ENCODE measurements around the gene MAPT. TPM values are rescaled to one million over a fixed set of nuclear protein-coding genes. Genes with fewer than 3 reads are reported as not detected.

MAPT gene
- total and polyA plus RNA-seq, 4 donors = 0.27 to 3.8 (median 1.8) TPM

DNA sequence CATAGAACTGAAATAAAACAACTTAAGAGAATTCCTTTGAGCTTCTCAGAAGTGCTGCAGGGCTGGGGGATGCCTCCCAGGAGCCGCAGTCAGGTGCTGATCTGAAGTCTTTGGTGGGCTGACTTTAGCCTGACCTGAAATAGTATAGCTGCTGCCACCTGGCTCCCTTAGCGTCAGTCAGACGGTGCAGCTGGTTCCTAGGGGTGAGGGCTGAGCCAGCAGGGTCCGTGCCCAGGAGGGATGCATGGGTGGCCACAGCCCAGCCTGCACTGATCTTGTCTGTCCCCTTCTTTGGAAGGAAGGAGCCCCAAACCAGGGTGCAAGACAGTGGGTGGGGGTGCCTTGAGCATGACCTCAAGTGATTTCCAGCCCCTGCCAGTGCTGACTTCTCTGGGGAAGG lies 11.5 kb downstream of the MAPT start:
- H3K9ac ChIP-seq (ENCODE audit: insufficient read depth in 1 of 2, low read length in 2 of 2) = no peak overlapping the region
- H3K27ac ChIP-seq (ENCODE audit: low read depth in 1 of 2, low read length in 1 of 2) = no peak overlapping the region
- DNase-seq (no peak), ATAC-seq (ENCODE audit: insufficient read depth, low FRiP score) (no peak)
- 43 to 49% methylated on average over 4 of the region's 4 CpGs for WGBS, 2 donors
- H3K36me3 ChIP-seq (ENCODE audit: control insufficient read depth in 4 of 4, insufficient read depth in 4 of 4, low read length in 4 of 4) = no peaks in the 10 kb centered on the region
- H3K4me1 ChIP-seq (ENCODE audit: control insufficient read depth in 5 of 5, insufficient read depth in 5 of 5, low read length in 5 of 5) = peaks cover 0 to 3% (median 0%) of the 10 kb centered on the region in 5 donors
- TF ChIP-seq, protein P1, sequence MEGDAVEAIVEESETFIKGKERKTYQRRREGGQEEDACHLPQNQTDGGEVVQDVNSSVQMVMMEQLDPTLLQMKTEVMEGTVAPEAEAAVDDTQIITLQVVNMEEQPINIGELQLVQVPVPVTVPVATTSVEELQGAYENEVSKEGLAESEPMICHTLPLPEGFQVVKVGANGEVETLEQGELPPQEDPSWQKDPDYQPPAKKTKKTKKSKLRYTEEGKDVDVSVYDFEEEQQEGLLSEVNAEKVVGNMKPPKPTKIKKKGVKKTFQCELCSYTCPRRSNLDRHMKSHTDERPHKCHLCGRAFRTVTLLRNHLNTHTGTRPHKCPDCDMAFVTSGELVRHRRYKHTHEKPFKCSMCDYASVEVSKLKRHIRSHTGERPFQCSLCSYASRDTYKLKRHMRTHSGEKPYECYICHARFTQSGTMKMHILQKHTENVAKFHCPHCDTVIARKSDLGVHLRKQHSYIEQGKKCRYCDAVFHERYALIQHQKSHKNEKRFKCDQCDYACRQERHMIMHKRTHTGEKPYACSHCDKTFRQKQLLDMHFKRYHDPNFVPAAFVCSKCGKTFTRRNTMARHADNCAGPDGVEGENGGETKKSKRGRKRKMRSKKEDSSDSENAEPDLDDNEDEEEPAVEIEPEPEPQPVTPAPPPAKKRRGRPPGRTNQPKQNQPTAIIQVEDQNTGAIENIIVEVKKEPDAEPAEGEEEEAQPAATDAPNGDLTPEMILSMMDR (IDR thresholded peaks at IDR 0.05; ENCODE audit: control extremely low read depth, extremely low read depth) = no peak
- H3K9me3 ChIP-seq (ENCODE audit: control insufficient read depth in 4 of 4, insufficient read depth in 3 of 4, low read length in 3 of 4) = no peaks in the 10 kb centered on the region
- peaks cover 0 to 50% (median 11%) of the 10 kb centered on the region in 3 donors for H3K27me3 ChIP-seq (ENCODE audit: control insufficient read depth in 3 of 3, insufficient read depth in 3 of 3, low read length in 2 of 3)
- H3K4me3 ChIP-seq = no peak overlapping the region

DNA sequence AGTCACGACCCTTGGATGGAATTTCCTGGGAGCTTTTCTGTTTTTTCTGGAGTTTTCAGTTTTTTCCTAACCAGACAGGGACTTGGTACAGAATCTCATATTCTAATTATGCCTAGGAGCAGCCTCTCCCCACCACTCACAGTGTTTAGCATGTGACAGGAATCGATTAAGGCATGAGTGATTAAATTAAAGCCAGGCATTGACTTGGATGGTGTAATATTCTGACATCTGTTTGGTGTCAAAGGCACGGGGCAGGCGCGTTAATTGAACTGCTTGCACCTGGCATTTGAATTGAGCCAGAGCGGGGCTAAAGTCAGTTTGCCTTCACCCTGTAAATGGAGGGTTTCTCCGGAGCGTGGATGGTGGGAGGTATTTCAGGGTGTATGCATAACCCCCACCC lies 11.9 kb downstream of the MAPT start:
- 70 to 79% methylated on average over 8 of the region's 8 CpGs for WGBS, 2 donors
- no peak for DNase-seq
- peaks cover 0 to 3% (median 0%) of the 10 kb centered on the region in 5 donors for H3K4me1 ChIP-seq (ENCODE audit: control insufficient read depth in 5 of 5, insufficient read depth in 5 of 5, low read length in 5 of 5)
- no peak overlapping the region for H3K27ac ChIP-seq (ENCODE audit: low read depth in 1 of 2, low read length in 1 of 2)
- no peaks in the 10 kb centered on the region for H3K36me3 ChIP-seq (ENCODE audit: control insufficient read depth in 4 of 4, insufficient read depth in 4 of 4, low read length in 4 of 4)
- TF ChIP-seq, protein P1 (IDR thresholded peaks at IDR 0.05; ENCODE audit: control extremely low read depth, extremely low read depth) = no peak
- H3K9ac ChIP-seq (ENCODE audit: insufficient read depth in 1 of 2, low read length in 2 of 2) = no peak overlapping the region
- no peak overlapping the region for H3K4me3 ChIP-seq
- H3K27me3 ChIP-seq (ENCODE audit: control insufficient read depth in 3 of 3, insufficient read depth in 3 of 3, low read length in 2 of 3) = peaks cover 0 to 49% (median 11%) of the 10 kb centered on the region in 3 donors
- no peak for ATAC-seq (ENCODE audit: insufficient read depth, low FRiP score)
- no peaks in the 10 kb centered on the region for H3K9me3 ChIP-seq (ENCODE audit: control insufficient read depth in 4 of 4, insufficient read depth in 3 of 4, low read length in 3 of 4)

DNA sequence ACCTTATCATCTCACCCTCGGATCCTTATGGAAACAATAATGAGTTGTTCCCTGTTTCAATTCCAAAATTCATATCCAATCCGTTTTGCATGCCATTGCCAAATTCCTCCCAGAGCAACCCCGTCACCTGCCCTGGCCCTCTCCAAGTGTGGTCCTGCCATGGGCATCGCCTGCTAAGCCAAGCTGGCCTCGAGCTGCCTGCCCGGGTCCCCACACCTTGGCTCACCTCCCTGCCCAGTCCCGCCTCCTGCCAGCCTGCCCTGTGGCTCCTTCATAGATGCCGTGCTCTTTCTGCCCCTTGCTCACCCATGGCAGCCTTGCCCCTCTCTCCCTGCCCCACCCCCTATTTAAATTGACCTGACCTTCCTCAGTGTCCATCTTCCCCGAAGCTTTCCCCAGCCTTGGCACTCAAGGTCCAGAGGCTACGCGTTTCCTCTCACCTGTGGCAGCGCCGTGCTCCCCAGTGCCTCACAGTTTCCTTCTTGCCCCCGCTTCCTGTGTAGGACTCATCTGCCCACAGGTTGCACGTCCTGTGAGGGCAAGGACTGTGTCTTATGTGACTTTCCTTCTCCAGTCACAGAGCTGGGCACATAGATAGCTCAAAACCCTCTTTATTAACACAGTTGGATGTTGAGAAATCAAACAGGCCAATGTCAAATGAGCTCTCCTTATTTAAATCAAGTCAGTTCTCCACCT lies 12.7 kb downstream of the MAPT start:
- WGBS, 2 donors = 76 to 81% methylated on average over 15 of the region's 15 CpGs
- TF ChIP-seq, protein P1 (IDR thresholded peaks at IDR 0.05; ENCODE audit: control extremely low read depth, extremely low read depth) = no peak
- Histone ChIP-seq H3K4me1 (ENCODE audit: control insufficient read depth in 5 of 5, insufficient read depth in 5 of 5, low read length in 5 of 5) (peaks cover 0 to 3% (median 0%) of the 10 kb centered on the region in 5 donors), H3K9me3 (ENCODE audit: control insufficient read depth in 4 of 4, insufficient read depth in 3 of 4, low read length in 3 of 4) (no peaks in the 10 kb centered on the region), H3K36me3 (ENCODE audit: control insufficient read depth in 4 of 4, insufficient read depth in 4 of 4, low read length in 4 of 4) (no peaks in the 10 kb centered on the region), H3K9ac (ENCODE audit: insufficient read depth in 1 of 2, low read length in 2 of 2) (no peak overlapping the region), H3K27ac (ENCODE audit: low read depth in 1 of 2, low read length in 1 of 2) (no peak overlapping the region), H3K27me3 (ENCODE audit: control insufficient read depth in 3 of 3, insufficient read depth in 3 of 3, low read length in 2 of 3) (peaks cover 0 to 45% (median 11%) of the 10 kb centered on the region in 3 donors), H3K4me3 (no peak overlapping the region)
- ATAC-seq (ENCODE audit: insufficient read depth, low FRiP score) (no peak), DNase-seq (no peak)

Measured in lung (tissue), 12 donors.